WTC11 (cell line): ENCODE data around the gene OLFM3. TPM values are rescaled to one million over a fixed set of nuclear protein-coding genes. Genes with fewer than 3 reads are reported as not detected.

ENCODE experiments used
- ATAC-seq: fragments of 200-7000 bp; cut with Tn5 transposase; 2 replicates; pipeline ENCODE4 v1.10.0; 2021; ENCODE audit warnings: mild to moderate bottlenecking, moderate library complexity
- CTCF ChIA-PET: fragments of 300-600 bp; sonication (Branson Sonifier 250); formaldehyde crosslinking; loops from one replicate; lab custom pipeline; 2021; ENCODE audit warnings: antibody characterized with exemption; lab: Charles Lee
- POLR2A ChIA-PET: fragments of 350-600 bp; sonication (Branson Sonifier 250); formaldehyde crosslinking; loops from one replicate; lab custom pipeline; 2021; ENCODE audit warnings: antibody characterized with exemption; lab: Charles Lee
- DNase-seq: peaks from one replicate; pipeline ENCODE4 v3.0.0; 2021; ENCODE audit warnings: low spot score
- H3K27ac Mint-ChIP-seq: 2 replicates; pipeline ENCODE4 v1.8.0; 2021; ENCODE audit warnings: mixed read lengths
- H3K27me3 Mint-ChIP-seq: 2 replicates; pipeline ENCODE4 v1.8.0; 2021; ENCODE audit warnings: low read depth, mild to moderate bottlenecking, moderate library complexity, mixed read lengths
- H3K36me3 Mint-ChIP-seq: 2 replicates; pipeline ENCODE4 v1.8.0; 2021; ENCODE audit warnings: mixed read lengths
- H3K4me1 Mint-ChIP-seq: 2 replicates; pipeline ENCODE4 v1.8.0; 2022; ENCODE audit warnings: mixed read lengths
- H3K4me3 Mint-ChIP-seq: 2 replicates; pipeline ENCODE4 v1.8.0; 2021; ENCODE audit warnings: mild to moderate bottlenecking, moderate library complexity, mixed read lengths
- H3K9me3 Mint-ChIP-seq: 2 replicates; pipeline ENCODE4 v1.8.0; 2021; ENCODE audit warnings: mixed read lengths
- EMX1 ChIP-seq: fragments of 250-450 bp; sonication (Bioruptor Pico); IDR thresholded peaks from 2 replicates; pipeline ENCODE4 v1.8.0; 2021; ENCODE audit warnings: mild to moderate bottlenecking
- ETV6 ChIP-seq: sonication (generic); formaldehyde crosslinking; IDR thresholded peaks from 2 replicates; pipeline ENCODE4 v1.8.1; 2022; ENCODE audit warnings: mild to moderate bottlenecking, missing genetic modification reagents
- NR3C1 ChIP-seq: sonication (generic); formaldehyde crosslinking; conservative IDR thresholded peaks from 2 replicates; pipeline ENCODE4 v1.8.1; 2023; ENCODE audit warnings: low read depth, mild to moderate bottlenecking, missing genetic modification reagents
- SMAD3 ChIP-seq: sonication (generic); formaldehyde crosslinking; IDR thresholded peaks from 2 replicates; pipeline ENCODE4 v1.8.0; 2022; ENCODE audit warnings: missing genetic modification reagents, mild to moderate bottlenecking, borderline replicate concordance
- TEAD1 ChIP-seq: sonication (generic); formaldehyde crosslinking; IDR thresholded peaks from 2 replicates; pipeline ENCODE4 v1.8.0; 2022; ENCODE audit warnings: mild to moderate bottlenecking, missing genetic modification reagents
- ZNF121 ChIP-seq: sonication (generic); formaldehyde crosslinking; IDR thresholded peaks from 2 replicates; pipeline ENCODE4 v1.8.0; 2023; ENCODE audit warnings: missing genetic modification reagents
- ZNF138 ChIP-seq: sonication (generic); formaldehyde crosslinking; conservative IDR thresholded peaks from 2 replicates; pipeline ENCODE4 v1.8.1; 2022; ENCODE audit warnings: mild to moderate bottlenecking, moderate library complexity, missing genetic modification reagents
- total RNA-seq: library from RNA; stranded (reverse); gene quantifications from 3 replicates; pipeline ENCODE4 v1.2.3, GENCODE V29; 2021
- TF ChIP-seq, protein P1 (sequence below): sonication (generic); formaldehyde crosslinking; IDR thresholded peaks from 2 replicates; pipeline ENCODE4 v1.8.0; 2023; ENCODE audit warnings: mild to moderate bottlenecking, missing genetic modification reagents
- TF ChIP-seq, protein P2 (sequence below): sonication (generic); formaldehyde crosslinking; conservative IDR thresholded peaks from 2 replicates; pipeline ENCODE4 v1.8.1; 2023; ENCODE audit warnings: mild to moderate bottlenecking, low read depth, missing genetic modification reagents, moderate library complexity
- TF ChIP-seq, protein P3 (sequence below): sonication (generic); formaldehyde crosslinking; IDR thresholded peaks from 2 replicates; pipeline ENCODE4 v1.8.1; 2022; ENCODE audit warnings: low read depth, missing genetic modification reagents, borderline replicate concordance
- TF ChIP-seq, protein P4 (sequence below): sonication (generic); formaldehyde crosslinking; IDR thresholded peaks from 2 replicates; pipeline ENCODE4 v1.8.1; 2022; ENCODE audit warnings: low read depth, mild to moderate bottlenecking, moderate library complexity, missing genetic modification reagents, borderline replicate concordance
- TF ChIP-seq, protein P5 (sequence below): sonication (generic); formaldehyde crosslinking; IDR thresholded peaks from 2 replicates; pipeline ENCODE4 v1.8.1; 2022; ENCODE audit warnings: mild to moderate bottlenecking, moderate library complexity, missing genetic modification reagents
- TF ChIP-seq, protein P6 (sequence below): sonication (generic); formaldehyde crosslinking; IDR thresholded peaks from 2 replicates; pipeline ENCODE4 v1.8.1; 2023; ENCODE audit warnings: mild to moderate bottlenecking, missing genetic modification reagents, moderate library complexity
- TF ChIP-seq, protein P7 (sequence below): sonication (generic); formaldehyde crosslinking; IDR thresholded peaks from 2 replicates; pipeline ENCODE4 v1.8.1; 2022; ENCODE audit warnings: missing genetic modification reagents, borderline replicate concordance
- TF ChIP-seq, protein P8 (sequence below): sonication (generic); formaldehyde crosslinking; IDR thresholded peaks from 2 replicates; pipeline ENCODE4 v1.8.1; 2022; ENCODE audit warnings: mild to moderate bottlenecking, missing genetic modification reagents, moderate library complexity, borderline replicate concordance
- TF ChIP-seq, protein P9 (sequence below): fragments of 250-450 bp; sonication (Bioruptor Pico); IDR thresholded peaks from 2 replicates; pipeline ENCODE4 v1.9.0; 2021; ENCODE audit warnings: moderate library complexity, mild to moderate bottlenecking, inconsistent platforms, borderline replicate concordance

The OLFM3 gene
- total RNA-seq, 1 experiment from 2014 or later: 0.37 TPM

DNA sequence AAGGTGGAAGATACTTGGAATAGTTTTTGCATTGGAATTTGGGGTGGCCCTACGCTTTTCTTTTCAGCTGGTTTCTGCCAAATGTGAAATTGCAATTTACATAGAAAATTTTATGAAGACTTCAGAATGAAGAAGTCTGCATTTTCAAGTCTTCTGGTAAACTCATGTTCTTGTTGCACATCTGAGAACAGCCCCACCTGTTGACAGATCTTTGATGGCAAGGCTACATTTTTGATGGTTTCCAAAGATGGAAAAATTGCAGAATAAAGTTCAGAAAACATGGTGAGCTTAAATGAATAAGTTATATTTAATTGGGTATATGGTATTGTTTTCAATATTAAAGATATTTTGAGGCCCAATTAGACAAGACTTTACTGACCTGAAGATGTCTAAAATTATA, 25.4 kb downstream of the OLFM3 start:
- peaks cover 34% of the 10 kb centered on the region for H3K4me1 Mint-ChIP-seq
- CTCF ChIA-PET: no interaction called here

DNA sequence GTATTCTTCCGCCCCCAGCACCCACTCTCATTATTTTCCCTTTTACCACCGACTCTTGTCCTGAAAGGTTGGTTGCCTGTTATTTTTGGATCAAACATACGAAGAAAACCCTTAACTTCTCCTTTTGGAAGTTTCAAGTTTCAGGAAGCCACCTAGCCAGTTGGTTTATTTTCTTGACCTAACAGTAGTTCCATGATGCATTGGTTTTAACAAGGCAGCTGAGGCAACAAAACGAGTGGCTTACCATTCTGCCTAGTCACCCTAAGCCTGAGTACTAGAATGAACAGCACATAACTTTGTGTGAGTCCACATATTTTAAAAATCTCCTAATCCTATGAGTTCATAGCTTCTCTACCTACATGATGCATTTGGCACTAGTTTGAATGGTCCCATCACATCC, 28.9 kb downstream of the OLFM3 start:
- TF ChIP-seq, protein P1, sequence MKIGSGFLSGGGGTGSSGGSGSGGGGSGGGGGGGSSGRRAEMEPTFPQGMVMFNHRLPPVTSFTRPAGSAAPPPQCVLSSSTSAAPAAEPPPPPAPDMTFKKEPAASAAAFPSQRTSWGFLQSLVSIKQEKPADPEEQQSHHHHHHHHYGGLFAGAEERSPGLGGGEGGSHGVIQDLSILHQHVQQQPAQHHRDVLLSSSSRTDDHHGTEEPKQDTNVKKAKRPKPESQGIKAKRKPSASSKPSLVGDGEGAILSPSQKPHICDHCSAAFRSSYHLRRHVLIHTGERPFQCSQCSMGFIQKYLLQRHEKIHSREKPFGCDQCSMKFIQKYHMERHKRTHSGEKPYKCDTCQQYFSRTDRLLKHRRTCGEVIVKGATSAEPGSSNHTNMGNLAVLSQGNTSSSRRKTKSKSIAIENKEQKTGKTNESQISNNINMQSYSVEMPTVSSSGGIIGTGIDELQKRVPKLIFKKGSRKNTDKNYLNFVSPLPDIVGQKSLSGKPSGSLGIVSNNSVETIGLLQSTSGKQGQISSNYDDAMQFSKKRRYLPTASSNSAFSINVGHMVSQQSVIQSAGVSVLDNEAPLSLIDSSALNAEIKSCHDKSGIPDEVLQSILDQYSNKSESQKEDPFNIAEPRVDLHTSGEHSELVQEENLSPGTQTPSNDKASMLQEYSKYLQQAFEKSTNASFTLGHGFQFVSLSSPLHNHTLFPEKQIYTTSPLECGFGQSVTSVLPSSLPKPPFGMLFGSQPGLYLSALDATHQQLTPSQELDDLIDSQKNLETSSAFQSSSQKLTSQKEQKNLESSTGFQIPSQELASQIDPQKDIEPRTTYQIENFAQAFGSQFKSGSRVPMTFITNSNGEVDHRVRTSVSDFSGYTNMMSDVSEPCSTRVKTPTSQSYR (CRISPR knock-in tag): no peak
- TF ChIP-seq TEAD1 (CRISPR knock-in tag): no peak
- TF ChIP-seq, protein P2, sequence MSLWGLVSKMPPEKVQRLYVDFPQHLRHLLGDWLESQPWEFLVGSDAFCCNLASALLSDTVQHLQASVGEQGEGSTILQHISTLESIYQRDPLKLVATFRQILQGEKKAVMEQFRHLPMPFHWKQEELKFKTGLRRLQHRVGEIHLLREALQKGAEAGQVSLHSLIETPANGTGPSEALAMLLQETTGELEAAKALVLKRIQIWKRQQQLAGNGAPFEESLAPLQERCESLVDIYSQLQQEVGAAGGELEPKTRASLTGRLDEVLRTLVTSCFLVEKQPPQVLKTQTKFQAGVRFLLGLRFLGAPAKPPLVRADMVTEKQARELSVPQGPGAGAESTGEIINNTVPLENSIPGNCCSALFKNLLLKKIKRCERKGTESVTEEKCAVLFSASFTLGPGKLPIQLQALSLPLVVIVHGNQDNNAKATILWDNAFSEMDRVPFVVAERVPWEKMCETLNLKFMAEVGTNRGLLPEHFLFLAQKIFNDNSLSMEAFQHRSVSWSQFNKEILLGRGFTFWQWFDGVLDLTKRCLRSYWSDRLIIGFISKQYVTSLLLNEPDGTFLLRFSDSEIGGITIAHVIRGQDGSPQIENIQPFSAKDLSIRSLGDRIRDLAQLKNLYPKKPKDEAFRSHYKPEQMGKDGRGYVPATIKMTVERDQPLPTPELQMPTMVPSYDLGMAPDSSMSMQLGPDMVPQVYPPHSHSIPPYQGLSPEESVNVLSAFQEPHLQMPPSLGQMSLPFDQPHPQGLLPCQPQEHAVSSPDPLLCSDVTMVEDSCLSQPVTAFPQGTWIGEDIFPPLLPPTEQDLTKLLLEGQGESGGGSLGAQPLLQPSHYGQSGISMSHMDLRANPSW (CRISPR knock-in tag): no peak
- TF ChIP-seq, protein P3, sequence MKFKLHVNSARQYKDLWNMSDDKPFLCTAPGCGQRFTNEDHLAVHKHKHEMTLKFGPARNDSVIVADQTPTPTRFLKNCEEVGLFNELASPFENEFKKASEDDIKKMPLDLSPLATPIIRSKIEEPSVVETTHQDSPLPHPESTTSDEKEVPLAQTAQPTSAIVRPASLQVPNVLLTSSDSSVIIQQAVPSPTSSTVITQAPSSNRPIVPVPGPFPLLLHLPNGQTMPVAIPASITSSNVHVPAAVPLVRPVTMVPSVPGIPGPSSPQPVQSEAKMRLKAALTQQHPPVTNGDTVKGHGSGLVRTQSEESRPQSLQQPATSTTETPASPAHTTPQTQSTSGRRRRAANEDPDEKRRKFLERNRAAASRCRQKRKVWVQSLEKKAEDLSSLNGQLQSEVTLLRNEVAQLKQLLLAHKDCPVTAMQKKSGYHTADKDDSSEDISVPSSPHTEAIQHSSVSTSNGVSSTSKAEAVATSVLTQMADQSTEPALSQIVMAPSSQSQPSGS (CRISPR knock-in tag): no peak
- no peak for TF ChIP-seq SMAD3
- TF ChIP-seq NR3C1 (CRISPR knock-in tag): no peak
- no peak for TF ChIP-seq ZNF121
- no peak for TF ChIP-seq ETV6 (CRISPR knock-in tag)
- TF ChIP-seq, protein P4, sequence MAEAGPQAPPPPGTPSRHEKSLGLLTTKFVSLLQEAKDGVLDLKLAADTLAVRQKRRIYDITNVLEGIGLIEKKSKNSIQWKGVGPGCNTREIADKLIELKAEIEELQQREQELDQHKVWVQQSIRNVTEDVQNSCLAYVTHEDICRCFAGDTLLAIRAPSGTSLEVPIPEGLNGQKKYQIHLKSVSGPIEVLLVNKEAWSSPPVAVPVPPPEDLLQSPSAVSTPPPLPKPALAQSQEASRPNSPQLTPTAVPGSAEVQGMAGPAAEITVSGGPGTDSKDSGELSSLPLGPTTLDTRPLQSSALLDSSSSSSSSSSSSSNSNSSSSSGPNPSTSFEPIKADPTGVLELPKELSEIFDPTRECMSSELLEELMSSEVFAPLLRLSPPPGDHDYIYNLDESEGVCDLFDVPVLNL (CRISPR knock-in tag): no peak
- TF ChIP-seq EMX1 (CRISPR knock-in tag): no peak
- TF ChIP-seq, protein P5, sequence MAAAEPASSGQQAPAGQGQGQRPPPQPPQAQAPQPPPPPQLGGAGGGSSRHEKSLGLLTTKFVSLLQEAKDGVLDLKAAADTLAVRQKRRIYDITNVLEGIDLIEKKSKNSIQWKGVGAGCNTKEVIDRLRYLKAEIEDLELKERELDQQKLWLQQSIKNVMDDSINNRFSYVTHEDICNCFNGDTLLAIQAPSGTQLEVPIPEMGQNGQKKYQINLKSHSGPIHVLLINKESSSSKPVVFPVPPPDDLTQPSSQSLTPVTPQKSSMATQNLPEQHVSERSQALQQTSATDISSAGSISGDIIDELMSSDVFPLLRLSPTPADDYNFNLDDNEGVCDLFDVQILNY: no peak
- TF ChIP-seq, protein P6, sequence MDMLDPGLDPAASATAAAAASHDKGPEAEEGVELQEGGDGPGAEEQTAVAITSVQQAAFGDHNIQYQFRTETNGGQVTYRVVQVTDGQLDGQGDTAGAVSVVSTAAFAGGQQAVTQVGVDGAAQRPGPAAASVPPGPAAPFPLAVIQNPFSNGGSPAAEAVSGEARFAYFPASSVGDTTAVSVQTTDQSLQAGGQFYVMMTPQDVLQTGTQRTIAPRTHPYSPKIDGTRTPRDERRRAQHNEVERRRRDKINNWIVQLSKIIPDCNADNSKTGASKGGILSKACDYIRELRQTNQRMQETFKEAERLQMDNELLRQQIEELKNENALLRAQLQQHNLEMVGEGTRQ (CRISPR knock-in tag): no peak
- TF ChIP-seq, protein P7, sequence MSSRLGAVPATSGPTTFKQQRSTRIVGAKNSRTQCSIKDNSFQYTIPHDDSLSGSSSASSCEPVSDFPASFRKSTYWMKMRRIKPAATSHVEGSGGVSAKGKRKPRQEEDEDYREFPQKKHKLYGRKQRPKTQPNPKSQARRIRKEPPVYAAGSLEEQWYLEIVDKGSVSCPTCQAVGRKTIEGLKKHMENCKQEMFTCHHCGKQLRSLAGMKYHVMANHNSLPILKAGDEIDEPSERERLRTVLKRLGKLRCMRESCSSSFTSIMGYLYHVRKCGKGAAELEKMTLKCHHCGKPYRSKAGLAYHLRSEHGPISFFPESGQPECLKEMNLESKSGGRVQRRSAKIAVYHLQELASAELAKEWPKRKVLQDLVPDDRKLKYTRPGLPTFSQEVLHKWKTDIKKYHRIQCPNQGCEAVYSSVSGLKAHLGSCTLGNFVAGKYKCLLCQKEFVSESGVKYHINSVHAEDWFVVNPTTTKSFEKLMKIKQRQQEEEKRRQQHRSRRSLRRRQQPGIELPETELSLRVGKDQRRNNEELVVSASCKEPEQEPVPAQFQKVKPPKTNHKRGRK (CRISPR knock-in tag): no peak
- TF ChIP-seq, protein P8, sequence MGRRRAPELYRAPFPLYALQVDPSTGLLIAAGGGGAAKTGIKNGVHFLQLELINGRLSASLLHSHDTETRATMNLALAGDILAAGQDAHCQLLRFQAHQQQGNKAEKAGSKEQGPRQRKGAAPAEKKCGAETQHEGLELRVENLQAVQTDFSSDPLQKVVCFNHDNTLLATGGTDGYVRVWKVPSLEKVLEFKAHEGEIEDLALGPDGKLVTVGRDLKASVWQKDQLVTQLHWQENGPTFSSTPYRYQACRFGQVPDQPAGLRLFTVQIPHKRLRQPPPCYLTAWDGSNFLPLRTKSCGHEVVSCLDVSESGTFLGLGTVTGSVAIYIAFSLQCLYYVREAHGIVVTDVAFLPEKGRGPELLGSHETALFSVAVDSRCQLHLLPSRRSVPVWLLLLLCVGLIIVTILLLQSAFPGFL (CRISPR knock-in tag): no peak
- TF ChIP-seq, protein P9, sequence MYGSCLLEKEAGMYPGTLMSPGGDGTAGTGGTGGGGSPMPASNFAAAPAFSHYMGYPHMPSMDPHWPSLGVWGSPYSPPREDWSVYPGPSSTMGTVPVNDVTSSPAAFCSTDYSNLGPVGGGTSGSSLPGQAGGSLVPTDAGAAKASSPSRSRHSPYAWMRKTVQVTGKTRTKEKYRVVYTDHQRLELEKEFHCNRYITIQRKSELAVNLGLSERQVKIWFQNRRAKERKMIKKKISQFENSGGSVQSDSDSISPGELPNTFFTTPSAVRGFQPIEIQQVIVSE (CRISPR knock-in tag): no peak
- TF ChIP-seq ZNF138: no peak
- Mint-ChIP-seq H3K36me3 (no peaks in the 10 kb centered on the region), H3K9me3 (no peaks in the 10 kb centered on the region), H3K27ac (no peak overlapping the region), H3K27me3 (no peaks in the 10 kb centered on the region), H3K4me3 (no peak overlapping the region), H3K4me1 (peaks cover 17% of the 10 kb centered on the region)
- ChIA-PET CTCF (no interaction called here), POLR2A (no interaction called here)
- no peak for DNase-seq
- no peak for ATAC-seq

More for the DNA sequence above, 25.4 kb downstream of the OLFM3 start:
- Mint-ChIP-seq H3K9me3 (no peaks in the 10 kb centered on the region), H3K27me3 (no peaks in the 10 kb centered on the region)
- POLR2A ChIA-PET: no interaction called here
- TF ChIP-seq, protein P6 (CRISPR knock-in tag): no peak
- TF ChIP-seq, all 79 proteins: peak for 0
- ATAC-seq: no peak
- H3K27ac Mint-ChIP-seq: no peak overlapping the region
- H3K4me3 Mint-ChIP-seq: no peak overlapping the region
- H3K36me3 Mint-ChIP-seq: no peaks in the 10 kb centered on the region
- DNase-seq: no peak
